LHCN-M2 (cell line): ENCODE results near the gene FARS2. TPM values are rescaled to one million over a fixed set of nuclear protein-coding genes. Genes with fewer than 3 reads are reported as not detected.
"Not testable (repeated sequence)": the region's sequence is repeated elsewhere in the genome, so short reads cannot be mapped to it uniquely, and the experiment has no call there.

Experiments used
- DNase-seq: peaks from one replicate; pipeline ENCODE4 v3.0.0-alpha.2; 2012; ENCODE audit warnings: low read depth
- total RNA-seq: library from RNA; depleted of rRNA; stranded (reverse); fragments of >200 nt; gene quantifications from 2 replicates; pipeline ENCODE4 v1.2.3, GENCODE V29; 2014; rRNA removed

FARS2 gene
- total RNA-seq, 1 experiment from 2014 or later: 11.5 TPM

DNA sequence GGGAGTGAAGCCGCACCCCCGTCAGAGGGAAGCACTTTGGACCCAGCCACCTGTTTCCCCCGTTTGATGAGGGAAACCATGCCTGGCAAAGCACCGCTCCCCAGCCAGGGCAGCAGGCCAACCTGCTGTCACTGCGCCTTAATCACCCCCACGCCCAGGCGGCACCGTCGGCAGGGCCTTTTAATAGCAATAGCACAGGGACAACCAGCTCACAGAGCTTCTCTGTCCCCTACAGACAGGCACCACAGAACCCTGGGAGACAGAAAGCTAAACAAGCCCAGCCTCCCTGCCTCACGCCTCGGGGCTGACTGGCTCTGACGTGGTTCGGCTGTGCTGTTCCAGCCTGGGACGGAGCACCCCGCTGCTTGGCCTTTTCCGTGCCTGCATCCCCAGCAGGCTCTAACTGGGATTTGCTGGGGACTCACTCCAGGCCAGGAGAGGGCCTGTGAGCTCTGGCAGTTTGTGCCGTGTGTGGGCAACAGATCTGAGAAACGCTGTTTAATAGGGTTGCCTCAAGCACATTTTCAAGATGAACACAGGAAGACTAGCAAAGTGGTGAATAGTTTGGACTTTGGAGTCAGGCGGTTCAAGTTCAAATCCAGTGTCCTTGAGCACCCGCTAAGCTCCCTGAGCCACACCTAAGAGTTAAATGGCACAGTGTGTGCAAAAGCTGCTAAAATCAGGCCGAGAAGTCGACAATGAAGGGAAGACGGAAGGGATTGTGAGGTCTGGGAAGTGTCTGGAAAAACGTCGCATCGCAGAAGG lies 521.7 kb downstream of the FARS2 start:
- DNase-seq: no peak

DNA sequence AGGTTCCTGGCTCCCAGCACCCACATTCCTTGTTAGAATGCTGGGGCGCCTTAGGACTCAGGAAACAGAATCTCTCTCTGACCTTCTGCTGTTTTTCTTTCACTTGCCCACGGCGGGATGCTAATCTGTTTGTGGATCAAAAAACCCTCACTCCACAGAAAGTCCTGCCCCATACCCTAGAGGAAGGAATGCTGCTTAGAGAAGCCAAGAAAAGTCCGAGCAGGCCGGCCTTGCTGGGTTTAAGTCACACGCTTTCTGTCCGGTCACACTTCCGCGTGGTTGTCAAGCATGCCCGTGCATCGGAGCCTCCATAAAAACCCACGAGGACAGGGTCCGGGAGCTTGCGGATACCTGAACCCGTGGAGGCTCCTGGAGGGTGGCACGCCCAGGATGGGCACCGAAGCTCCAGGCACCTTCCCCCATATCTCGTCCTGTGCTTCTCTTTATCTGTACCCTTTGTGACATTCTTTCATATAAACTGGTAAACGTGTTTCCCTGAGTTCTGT lies 522.3 kb downstream of the FARS2 start:
- DNase-seq: no peak

DNA sequence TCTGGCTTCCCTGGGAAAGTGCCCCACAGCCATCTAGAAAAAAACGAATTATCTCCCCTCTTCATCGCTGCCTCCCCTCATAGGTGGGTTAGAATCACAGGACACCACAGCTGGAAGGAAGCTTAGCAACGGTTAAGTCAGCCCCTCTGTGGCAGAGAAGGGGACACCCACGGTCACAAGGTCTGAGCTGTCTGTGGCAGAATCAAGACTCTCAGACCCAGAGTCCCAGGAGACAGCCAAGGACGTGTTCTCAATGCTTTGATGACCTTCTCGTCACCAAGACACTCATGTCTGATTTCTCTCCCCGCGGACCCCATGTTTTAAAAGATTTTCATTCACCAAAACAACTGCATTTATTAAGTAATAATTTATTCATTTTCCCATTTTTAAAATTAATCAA lies 523.9 kb downstream of the FARS2 start:
- no peak for DNase-seq

DNA sequence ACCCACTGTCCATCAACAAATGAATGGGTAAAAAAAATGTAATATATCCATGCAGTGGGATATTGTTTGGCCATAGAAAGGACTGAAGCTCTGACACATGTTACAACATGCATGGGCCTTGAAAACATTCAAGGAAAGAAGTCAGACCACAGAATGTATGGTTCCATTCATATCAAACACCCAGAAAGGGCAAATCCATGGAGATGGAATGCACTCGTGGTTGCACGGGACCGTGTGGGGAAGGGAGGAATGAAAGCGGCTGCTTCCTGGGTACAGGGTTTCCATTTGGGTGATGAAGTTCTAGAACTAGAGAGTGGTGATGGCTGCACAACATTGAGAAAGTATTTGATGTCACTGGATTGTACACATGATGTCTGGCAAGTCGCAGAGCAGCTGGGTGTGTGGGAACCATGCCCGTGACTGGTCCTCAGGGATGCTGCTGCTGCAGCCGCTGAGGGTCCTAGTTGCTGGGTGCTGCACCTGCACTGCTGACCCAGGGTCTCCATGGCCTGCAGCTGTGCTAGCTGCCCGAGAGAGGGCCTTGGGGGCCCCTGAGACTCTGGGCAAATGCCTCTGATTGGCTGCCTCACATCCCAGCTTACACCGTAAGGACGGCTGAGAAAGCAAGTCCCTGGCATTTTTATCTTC lies 525.1 kb downstream of the FARS2 start:
- peak; percentile 5 for DNase-seq

DNA sequence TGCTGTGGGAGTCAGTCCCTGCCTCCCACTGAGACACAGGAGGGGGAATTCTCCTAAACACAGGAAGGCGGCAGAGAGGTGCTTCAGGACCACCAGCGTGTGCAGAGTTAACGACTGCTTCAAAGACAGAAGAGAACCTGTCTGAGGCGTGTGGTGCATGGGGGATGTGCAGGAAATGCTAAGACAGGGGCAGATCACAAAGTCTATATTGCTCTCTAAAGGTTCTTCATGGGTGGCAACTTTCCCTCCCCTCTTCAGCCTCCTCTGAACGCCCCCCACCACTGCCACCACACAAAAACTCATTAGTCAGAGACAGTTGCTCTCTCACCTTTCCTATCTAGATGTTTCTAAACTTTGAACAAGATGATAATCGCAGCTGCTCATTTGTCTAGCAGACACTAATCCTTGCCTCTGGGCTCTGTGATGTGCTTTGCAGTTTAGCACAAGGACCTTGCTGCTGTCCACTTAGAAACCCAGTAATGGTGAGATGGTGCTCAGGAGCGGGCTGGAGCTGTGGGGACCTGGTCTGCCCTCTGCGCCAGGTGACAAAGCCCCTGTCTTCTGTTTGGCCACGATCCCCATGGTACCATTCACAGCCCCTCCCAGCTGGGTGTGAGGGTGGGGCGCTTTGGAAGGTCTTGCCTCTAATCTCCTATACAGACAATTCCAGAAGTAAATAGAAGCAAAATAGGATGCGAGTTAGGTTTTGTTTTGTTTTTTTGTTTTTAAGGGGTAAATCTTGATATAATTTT lies 525.8 kb downstream of the FARS2 start:
- no peak for DNase-seq

DNA sequence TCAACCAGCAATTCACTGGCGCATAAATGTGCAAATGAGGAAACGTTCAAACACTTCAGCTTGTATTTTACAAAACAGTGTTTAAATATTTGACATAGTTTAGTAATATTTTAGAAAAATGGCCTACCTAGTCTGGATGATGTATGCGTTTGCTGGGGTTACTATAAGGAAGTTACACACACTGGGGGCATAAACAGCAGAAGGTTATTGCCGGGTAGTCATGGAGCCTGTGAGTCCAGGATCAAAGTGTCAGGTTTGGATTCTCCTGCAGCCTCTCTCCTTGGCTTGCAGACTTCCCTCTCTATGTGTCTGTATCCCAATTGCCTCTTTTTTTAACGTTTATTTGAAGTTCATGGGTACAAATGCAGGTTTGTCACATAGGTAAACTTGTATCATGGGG lies 528.1 kb downstream of the FARS2 start:
- not testable (repeated sequence) for DNase-seq

DNA sequence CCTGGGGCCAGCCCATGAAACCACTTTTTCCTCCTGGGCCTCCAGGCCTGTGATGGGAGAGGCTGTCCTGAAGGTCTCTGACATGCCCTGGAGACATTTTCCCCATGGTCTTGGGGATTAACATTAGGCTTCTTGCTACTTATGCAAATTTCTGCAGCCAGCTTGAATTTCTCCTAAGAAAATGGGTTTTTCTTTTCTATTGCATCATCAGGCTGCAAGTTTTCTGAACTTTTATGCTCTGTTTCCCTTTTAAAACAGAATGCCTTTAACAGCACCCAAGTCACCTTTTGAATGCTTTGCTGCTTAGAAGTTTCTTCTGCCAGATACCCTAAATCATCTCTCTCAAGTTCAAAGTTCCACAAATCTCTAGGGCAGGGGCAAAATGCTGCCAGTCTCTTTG lies 535.2 kb downstream of the FARS2 start:
- not testable (repeated sequence) for DNase-seq

DNA sequence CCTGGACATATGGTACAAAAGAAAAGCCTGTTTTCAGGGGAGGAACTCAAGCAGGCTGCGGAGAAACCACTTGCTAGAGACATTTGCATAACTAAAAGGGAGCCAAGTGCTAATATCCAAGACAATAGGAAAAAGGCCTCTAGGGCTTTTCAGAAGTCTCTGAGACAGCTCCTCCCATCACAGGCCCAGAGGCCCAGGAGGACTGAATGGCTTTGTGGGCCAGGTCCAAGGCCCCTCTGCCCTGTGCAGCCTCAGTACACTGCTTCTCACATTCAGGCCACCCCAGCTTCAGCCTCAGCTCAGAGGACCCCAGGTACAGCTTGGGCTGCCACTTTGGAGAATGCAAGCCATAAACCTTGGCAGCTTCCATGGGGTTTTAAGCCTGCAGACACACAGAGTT lies 545.1 kb downstream of the FARS2 start:
- DNase-seq: not testable (repeated sequence)

DNA sequence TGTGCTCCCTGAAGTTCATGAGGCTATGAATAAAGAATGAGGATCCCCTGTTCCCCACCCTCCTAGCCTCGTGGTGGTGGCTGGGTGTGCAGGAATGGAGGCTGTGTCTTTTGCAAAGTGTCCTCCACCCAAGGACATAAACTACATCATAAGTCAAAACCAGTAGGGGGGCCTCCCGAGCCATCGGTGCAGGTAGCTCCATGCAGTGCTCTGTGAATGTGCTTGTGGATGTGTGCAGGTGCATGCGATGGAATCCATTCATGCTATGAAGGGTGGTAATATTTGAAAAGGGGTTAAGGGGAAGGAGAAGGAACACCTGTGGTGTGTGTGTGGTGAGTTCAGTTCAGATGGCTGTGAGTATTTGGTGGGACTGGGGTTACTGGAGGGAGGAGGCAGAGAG lies 548.1 kb downstream of the FARS2 start:
- DNase-seq: no peak

DNA sequence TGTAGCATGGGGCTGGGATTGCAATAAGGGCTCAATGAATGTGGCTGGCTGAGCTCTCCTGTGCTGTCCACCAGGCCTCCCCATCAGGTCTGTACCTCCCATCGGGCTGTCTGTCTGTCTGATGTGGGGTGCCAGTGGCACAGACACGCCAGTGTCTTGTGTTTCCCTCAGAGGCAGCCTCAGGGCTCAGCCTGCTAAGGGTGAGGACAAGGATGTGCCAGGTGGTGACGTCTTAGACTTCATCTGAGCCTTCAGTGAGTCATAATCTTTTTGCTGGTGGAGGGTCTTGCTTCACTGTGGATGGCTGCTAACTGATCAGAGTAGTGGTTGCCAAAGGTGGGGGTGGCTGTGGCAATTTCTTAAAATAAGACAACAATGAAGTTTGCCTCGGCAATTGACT lies 550.7 kb downstream of the FARS2 start:
- DNase-seq: no peak

DNA sequence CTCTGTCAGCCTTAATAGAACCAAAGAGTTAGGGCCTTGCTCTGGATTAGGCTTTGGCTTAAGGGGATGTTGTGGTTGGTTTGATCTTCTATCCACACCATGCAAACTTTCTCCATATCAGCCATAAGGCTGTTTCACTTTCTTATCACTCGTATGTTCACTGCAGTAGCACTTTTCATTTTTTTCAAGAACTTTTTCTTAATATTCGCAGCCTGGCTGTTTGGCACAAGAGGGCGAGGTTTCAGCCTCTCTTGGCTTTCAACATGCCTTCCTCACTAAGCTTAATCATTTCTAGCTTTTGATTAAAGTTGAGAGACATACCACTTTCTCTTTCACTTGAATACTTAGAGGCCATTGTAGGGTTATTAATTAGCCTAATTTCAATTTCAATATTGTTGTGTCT lies 552.3 kb downstream of the FARS2 start:
- no peak for DNase-seq

DNA sequence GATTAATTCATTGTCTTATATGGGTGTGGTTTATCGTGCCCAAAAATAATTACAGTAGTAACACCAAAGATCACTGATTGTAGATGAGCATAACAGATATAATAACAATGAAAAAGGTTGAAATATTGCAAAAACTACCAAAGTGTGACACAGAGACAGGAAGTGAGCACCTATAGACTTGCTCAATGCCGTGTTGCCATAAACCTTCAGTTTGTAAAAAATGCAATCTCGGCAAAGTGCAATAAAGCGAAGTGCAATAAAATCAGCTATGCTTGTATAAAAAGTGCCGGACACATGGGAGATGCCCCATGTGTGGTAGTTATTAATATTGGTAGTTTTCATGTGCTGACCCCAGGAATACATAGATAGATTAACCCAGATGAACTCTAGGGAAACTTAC lies 552.8 kb downstream of the FARS2 start:
- DNase-seq: no peak

DNA sequence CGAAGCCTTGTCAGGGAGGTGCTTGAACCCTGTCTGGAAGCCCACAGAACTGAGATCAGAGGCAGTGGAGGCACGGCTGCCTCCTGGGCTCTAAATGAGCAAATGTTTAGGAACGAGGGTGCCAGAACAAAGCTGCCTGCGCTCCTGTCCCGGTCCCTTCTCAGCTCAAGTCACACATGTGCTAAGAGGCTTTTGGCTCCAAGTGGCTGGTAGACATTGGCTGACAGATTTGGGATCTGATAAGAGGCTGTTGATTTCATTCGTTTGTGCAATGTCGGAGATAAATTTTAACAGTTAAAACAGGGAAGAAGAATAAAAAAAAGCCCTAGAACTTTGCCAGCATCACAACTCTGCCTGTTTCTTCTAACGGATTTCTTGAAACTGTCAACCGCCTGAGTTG lies 553.6 kb downstream of the FARS2 start:
- DNase-seq: no peak

DNA sequence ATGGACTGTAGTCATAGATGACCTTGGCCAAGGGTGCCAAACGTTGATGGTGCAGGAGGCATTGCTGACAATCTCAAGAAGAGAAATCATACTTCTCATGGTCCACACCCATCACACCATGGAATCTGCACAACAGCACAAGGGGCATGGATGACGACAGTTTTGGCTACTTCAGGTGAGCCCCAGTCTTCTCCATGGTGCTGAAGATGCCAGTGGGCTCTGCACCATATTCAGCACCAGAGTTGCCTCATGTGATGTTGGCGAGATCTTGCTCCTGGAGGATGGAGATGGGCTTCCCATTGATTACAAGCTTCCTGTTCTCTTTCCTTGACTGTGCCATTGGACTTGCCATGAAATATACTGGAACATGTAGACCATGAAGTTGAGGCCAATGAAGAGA lies 556.6 kb downstream of the FARS2 start:
- no peak for DNase-seq

DNA sequence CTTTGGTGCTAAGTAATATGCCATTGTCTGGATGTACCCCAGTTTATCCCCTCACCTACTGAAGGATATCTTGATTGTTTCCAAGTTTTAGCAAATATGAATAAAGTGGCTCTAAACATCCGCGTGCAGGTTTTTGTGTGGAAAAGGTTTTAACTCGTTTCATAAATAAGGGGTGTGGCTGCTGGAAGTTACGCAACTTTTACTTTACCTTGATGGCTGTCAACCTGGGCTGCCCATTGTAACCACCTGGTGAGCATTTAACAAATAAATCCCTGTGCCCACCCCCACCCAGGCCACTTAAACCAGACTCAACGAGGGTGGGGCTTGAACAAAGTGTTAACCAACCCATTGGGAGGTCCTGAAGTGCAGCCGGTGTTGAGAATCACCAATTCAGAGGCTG lies 557.6 kb downstream of the FARS2 start:
- no peak for DNase-seq

Other genes starting within 250 kb of the FARS2 start
- 0.29 and 0.38 TPM in 2 replicates for gene PPP1R3G, start 176.2 kb upstream of the FARS2 start, total RNA-seq
- 17.5 and 18.0 TPM in 2 replicates for gene LYRM4, start 563 bp upstream of the FARS2 start, total RNA-seq